CD4-positive, CD25-positive, alpha-beta regulatory T cell (primary cell): Measurements from ENCODE around the gene LIF. TPM values are rescaled to one million over a fixed set of nuclear protein-coding genes. Genes with fewer than 3 reads are reported as not detected.

ENCODE experiments used
- ATAC-seq, 2 donors: fragments of 150-1000 bp; cut with Tn5 transposase; one replicate each; pipeline ENCODE4 v1.10.0; 2021; ENCODE audit warnings: low read depth in 2 of 2, moderate number of reproducible peaks in 2 of 2, moderate library complexity in 1 of 2
- DNase-seq, 3 donors: peaks; one replicate each; pipeline versions ENCODE4 v3.0.0 to v3.0.0-alpha.2; 2012 to 2022; ENCODE audit warnings: mixed read lengths in 1 of 3
- H3K27ac ChIP-seq: one replicate; pipeline ENCODE4 v1.7.0; 2013; ENCODE audit warnings: mild to moderate bottlenecking, low read length; ENCODE audit not compliant: insufficient read depth, poor library complexity, severe bottlenecking
- H3K27me3 ChIP-seq: one replicate; pipeline ENCODE4 v1.7.0; 2013; ENCODE audit warnings: low read length; ENCODE audit not compliant: control insufficient read depth, insufficient read depth
- H3K36me3 ChIP-seq: one replicate; pipeline ENCODE4 v1.7.0; 2013; ENCODE audit warnings: mild to moderate bottlenecking, low read length, moderate library complexity; ENCODE audit not compliant: control insufficient read depth, insufficient read depth
- H3K4me1 ChIP-seq: 2 replicates; pipeline ENCODE4 v1.7.0; 2013; ENCODE audit warnings: mild to moderate bottlenecking, low read length; ENCODE audit not compliant: insufficient read depth, control insufficient read depth, poor library complexity, severe bottlenecking
- H3K4me3 ChIP-seq: one replicate; pipeline ENCODE4 v1.7.0; 2013; ENCODE audit warnings: low read depth, mild to moderate bottlenecking, low read length, moderate library complexity
- H3K9me3 ChIP-seq, 2 experiments: 1 replicate in 1 of 2; 2 replicates in 1 of 2; pipeline ENCODE4 v1.7.0; 2013; ENCODE audit warnings: low read length in 2 of 2, mild to moderate bottlenecking in 1 of 2, moderate library complexity in 1 of 2; ENCODE audit not compliant: control insufficient read depth in 2 of 2
- H3K27ac Mint-ChIP-seq, 3 donors: one replicate each; pipeline ENCODE4 v1.8.0; 2020 to 2022; ENCODE audit warnings: mild to moderate bottlenecking in 3 of 3, mixed read lengths in 3 of 3, moderate library complexity in 2 of 3
- H3K27me3 Mint-ChIP-seq: one replicate; pipeline ENCODE4 v1.8.0; 2022; ENCODE audit warnings: mild to moderate bottlenecking, mixed read lengths
- H3K36me3 Mint-ChIP-seq: one replicate; pipeline ENCODE4 v1.8.0; 2020; ENCODE audit warnings: mixed read lengths
- H3K4me1 Mint-ChIP-seq, 4 donors: one replicate each; pipeline ENCODE4 v1.8.0; 2020 to 2022; ENCODE audit warnings: mixed read lengths in 4 of 4, mild to moderate bottlenecking in 1 of 4
- H3K4me3 Mint-ChIP-seq, 4 donors: one replicate each; pipeline ENCODE4 v1.8.0; 2020 to 2022; ENCODE audit warnings: mild to moderate bottlenecking in 4 of 4, mixed read lengths in 4 of 4, moderate library complexity in 3 of 4
- H3K9me3 Mint-ChIP-seq, 7 donors: one replicate each; pipeline ENCODE4 v1.8.0; 2020 to 2022; ENCODE audit warnings: mixed read lengths in 7 of 7, mild to moderate bottlenecking in 3 of 7, moderate library complexity in 2 of 7
- polyA plus RNA-seq, 4 donors: library from polyadenylated mRNA; unstranded; fragments of 300-500 nt; fragmentation: Illumina TruSeq; gene quantifications; one replicate each; pipeline ENCODE4 v1.2.3, GENCODE V29; 2021
- total RNA-seq: library from RNA; stranded (reverse); gene quantifications from one replicate; pipeline ENCODE4 v1.2.3, GENCODE V29; 2022

LIF gene
- total and polyA plus RNA-seq, 5 donors from 2014 or later = 0.96 TPM; not detected in 4

DNA sequence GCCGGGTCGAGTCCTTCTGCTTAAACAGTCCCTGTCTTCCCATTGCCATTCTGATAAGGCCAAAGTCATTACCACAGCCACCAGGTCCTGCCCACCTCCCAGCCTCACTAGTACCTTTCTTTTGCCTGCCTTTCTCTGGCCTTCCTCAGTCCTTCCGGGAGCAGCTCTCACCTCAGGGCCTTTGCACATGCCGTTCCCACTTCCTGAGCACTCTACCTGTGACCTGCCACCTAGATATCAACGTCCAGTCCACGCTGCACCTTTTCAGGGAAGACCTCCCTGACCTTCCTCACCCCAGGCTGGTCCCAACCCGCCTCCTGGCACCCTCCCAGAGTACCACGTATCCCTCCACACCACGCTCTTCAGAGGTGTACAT lies 27.9 kb upstream of the LIF start:
- H3K4me3 Mint-ChIP-seq = peak overlapping the region in 1 of 4 donors; percentile 47
- H3K36me3 Mint-ChIP-seq = no peaks in the 10 kb centered on the region

DNA sequence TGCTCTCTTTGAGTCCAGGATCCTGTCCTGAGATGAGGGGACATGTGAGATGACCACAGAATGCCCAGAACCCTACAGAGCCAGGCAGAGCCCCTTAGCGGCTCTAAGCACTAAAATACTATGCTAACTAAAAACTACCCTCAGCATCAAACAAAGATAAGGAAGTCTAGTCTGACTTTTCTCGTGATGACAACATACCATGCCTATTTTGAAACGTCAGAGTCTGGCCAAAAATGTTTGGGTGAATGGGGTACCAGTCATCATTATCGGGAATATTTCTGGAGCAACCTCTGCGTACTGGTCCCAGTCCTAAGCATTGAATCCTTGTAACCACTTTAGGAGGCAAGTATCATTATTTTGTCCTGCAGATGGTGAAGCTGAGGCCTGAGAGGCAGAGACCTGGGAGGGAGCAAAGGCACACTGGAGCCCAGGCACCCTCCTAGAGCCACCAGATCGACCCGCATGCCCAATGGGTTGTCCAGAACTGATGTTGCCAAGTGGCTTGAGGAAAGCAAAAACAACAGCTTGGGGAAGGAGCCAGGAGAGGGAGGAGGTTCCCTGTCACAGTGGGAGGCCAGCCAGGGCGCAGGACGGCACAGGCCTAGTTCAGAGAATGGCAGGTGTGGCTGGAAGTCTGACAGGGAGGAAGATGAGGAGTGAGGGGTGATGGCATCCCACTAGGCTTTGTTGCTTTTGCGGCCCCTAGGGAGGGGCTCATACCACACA lies 27.3 kb upstream of the LIF start:
- peaks cover 5% of the 10 kb centered on the region for H3K36me3 ChIP-seq
- DNase-seq (no peak), ATAC-seq (no peak)
- H3K36me3 Mint-ChIP-seq = no peaks in the 10 kb centered on the region
- no peak overlapping the region for H3K4me3 ChIP-seq
- no peak overlapping the region for H3K27ac ChIP-seq
- H3K27me3 Mint-ChIP-seq = no peaks in the 10 kb centered on the region
- peaks cover 19% of the 10 kb centered on the region for H3K4me1 ChIP-seq
- peak overlapping the region in 2 of 4 donors; percentile 46 to 47 for H3K4me3 Mint-ChIP-seq
- H3K27me3 ChIP-seq = no peaks in the 10 kb centered on the region
- no peaks in the 10 kb centered on the region for H3K9me3 ChIP-seq
- peak overlapping the region in 2 of 3 donors; percentile 48 to 58 for H3K27ac Mint-ChIP-seq
- H3K4me1 Mint-ChIP-seq = peaks cover 2 to 46% (median 21%) of the 10 kb centered on the region in 4 donors
- no peaks in the 10 kb centered on the region for H3K9me3 Mint-ChIP-seq

More for the DNA sequence above, 27.9 kb upstream of the LIF start:
- Mint-ChIP-seq H3K27me3 (no peaks in the 10 kb centered on the region), H3K4me1 (peaks cover 0 to 48% (median 23%) of the 10 kb centered on the region in 4 donors), H3K27ac (peak overlapping the region; percentile 48 to 73 (median 65)), H3K9me3 (no peaks in the 10 kb centered on the region)
- ATAC-seq (no peak), DNase-seq (no peak)
- peaks cover 21% of the 10 kb centered on the region for H3K4me1 ChIP-seq
- H3K27ac ChIP-seq = no peak overlapping the region
- H3K4me3 ChIP-seq = no peak overlapping the region
- peaks cover 5% of the 10 kb centered on the region for H3K36me3 ChIP-seq
- H3K9me3 ChIP-seq = no peaks in the 10 kb centered on the region
- H3K27me3 ChIP-seq = no peaks in the 10 kb centered on the region

DNA sequence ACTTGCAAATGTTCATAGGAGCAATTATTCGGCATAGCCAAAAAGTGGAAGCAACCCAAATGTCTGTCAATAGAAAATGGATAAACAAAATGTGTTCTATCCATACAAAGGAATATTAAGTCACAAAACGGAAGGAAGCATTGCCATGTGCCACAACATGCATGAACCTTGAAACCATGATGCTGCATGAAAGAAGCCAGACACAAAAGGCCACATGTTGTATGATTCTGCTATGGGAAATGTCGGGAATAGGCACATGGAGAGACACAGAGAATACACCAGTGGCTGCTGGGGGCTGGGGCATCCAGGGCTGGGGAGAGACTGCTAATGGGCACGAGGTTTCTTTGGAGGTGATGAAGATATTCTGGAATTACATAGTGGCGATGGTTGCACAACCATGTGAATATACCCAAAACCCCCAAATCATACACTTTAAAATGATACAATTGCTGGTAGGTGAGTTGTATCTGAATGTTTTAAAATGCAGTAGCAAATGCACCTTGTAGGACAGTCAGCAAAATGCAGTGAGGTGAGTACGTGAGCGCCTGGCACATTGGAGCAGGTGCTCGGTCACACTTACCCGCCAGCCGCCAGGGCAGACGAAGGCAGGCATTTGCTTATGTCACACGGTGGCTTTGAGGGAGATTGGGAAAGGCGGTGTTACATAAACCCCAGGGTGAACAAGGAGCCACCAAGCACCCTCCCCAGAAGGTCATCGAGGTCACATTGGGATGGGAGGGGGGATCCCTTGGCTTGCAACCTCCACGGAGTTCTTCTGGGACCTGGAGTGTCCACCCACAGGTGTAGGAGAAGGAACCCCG lies 26.4 kb upstream of the LIF start:
- H3K9me3 ChIP-seq = no peaks in the 10 kb centered on the region
- Mint-ChIP-seq H3K4me3 (no peak overlapping the region), H3K36me3 (peaks cover 3% of the 10 kb centered on the region), H3K27ac (peak overlapping the region in 2 of 3 donors; percentile 52 to 58), H3K4me1 (peaks cover 8 to 49% (median 26%) of the 10 kb centered on the region in 4 donors), H3K27me3 (peaks cover 5% of the 10 kb centered on the region), H3K9me3 (no peaks in the 10 kb centered on the region)
- ATAC-seq = no peak
- no peak for DNase-seq
- no peaks in the 10 kb centered on the region for H3K27me3 ChIP-seq
- H3K36me3 ChIP-seq = peaks cover 5% of the 10 kb centered on the region
- H3K4me3 ChIP-seq = no peak overlapping the region
- H3K27ac ChIP-seq = no peak overlapping the region
- H3K4me1 ChIP-seq = peaks cover 22% of the 10 kb centered on the region

DNA sequence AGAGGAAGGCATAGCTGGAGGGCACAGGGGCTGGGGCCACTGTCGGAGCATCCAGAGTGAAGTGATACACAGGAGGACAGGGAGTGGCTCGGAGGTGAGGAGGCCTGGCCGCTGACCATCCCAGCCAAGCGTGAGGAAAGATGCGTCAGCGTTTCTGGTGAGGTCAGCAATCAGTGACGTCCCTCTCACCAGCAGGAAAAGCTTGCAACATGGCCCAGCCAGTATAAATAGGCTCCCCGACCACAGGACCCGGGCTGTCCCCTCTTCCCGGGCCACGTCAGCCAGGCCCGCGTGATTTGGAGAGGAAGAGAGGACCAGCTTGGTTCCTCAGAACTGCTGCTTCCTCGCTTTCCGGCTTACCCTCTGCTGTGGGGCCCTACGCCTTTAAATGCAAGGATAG lies 24.3 kb upstream of the LIF start:
- Mint-ChIP-seq H3K4me1 (peaks cover 8 to 52% (median 17%) of the 10 kb centered on the region in 4 donors), H3K4me3 (peak overlapping the region in 1 of 4 donors; percentile 65), H3K27ac (peak overlapping the region in 1 of 3 donors; percentile 77), H3K36me3 (peaks cover 3% of the 10 kb centered on the region), H3K27me3 (peaks cover 5% of the 10 kb centered on the region), H3K9me3 (no peaks in the 10 kb centered on the region)
- Histone ChIP-seq H3K4me1 (peaks cover 37% of the 10 kb centered on the region), H3K27me3 (no peaks in the 10 kb centered on the region), H3K4me3 (no peak overlapping the region), H3K27ac (no peak overlapping the region), H3K9me3 (no peaks in the 10 kb centered on the region), H3K36me3 (peaks cover 5% of the 10 kb centered on the region)
- DNase-seq (no peak), ATAC-seq (no peak)

DNA sequence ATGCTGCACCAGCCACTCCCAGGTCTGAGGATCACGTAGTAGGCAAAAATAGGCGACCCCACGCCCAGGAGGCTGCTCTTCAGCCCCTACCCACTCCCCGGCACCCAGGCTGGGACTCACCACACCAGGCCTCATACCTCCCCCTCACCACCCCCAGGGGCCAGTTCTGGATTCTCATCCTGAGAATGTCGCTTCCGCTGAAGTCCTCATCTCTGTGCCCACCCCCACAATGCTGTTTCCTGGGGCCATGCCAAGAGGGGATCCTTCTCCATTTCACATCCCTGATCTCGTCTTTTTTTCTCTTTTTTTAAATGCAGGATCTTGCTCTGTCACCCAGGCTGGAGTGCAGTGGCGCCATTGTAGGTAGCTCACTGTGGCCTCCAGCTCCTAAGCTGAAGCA lies 21.8 kb upstream of the LIF start:
- peaks cover 3% of the 10 kb centered on the region for H3K36me3 Mint-ChIP-seq
- peak overlapping the region; percentile 97 for H3K27ac ChIP-seq
- H3K4me1 ChIP-seq = peaks cover 44% of the 10 kb centered on the region

DNA sequence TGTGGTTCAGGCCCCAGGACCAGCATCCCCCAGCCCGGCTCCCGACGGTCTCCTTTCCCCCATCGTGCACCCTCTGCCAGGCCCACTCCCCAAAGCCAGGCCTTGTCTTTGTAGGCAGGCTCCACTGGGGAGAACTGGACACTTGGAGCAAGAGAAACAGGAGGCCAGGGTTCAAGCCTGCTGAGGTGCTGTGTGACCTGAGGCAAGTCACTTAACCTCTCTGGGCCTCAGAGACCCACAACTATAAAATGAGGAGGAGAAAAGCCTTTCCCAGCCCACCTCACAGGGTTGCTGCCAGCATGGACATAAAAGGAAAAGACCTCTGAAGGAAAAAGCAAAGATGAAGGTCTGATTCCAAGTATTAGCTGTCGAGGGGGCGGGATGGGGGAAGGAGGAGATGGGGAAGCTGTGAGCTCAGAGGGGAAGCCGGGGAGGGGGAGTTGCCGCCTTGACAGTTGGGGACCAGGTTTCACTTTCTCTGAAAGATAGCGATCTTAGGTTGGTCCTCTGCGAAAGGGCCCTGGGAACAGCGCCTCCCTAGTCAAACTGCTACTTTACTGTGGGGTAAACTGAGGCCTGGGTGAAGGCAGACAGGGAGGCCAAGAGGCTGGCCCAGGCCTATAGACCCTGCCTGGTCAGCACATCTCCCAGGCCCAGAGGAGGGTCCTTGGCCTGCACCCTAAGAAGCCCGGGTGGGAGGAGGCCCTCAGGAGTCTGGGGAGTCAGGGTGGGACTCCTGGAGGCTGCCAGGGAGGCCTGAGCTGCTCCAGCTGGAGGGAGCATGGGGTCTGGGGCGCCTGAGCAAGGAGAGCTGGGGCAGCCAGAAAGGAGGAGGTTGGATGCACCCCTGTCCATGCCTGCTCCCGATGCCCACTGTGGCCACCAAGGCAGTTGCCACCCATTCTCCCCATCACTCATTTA lies 21.1 kb upstream of the LIF start:
- peak overlapping the region; percentile 95 to 99 (median 99) for H3K27ac Mint-ChIP-seq
- Histone ChIP-seq H3K27me3 (no peaks in the 10 kb centered on the region), H3K4me3 (peak overlapping the region; percentile 60), H3K9me3 (no peaks in the 10 kb centered on the region), H3K27ac (peak overlapping the region; percentile 97), H3K36me3 (peaks cover 5% of the 10 kb centered on the region), H3K4me1 (peaks cover 51% of the 10 kb centered on the region)
- peak in 1 of 2 donors; percentile 10 for ATAC-seq
- peak; percentile 43 to 90 (median 48) for DNase-seq
- H3K27me3 Mint-ChIP-seq = peaks cover 5% of the 10 kb centered on the region
- peak overlapping the region; percentile 92 to 96 (median 96) for H3K4me3 Mint-ChIP-seq
- H3K4me1 Mint-ChIP-seq = peaks cover 8 to 53% (median 16%) of the 10 kb centered on the region in 4 donors
- peaks cover 8% of the 10 kb centered on the region for H3K36me3 Mint-ChIP-seq
- H3K9me3 Mint-ChIP-seq = no peaks in the 10 kb centered on the region

More for the DNA sequence above, 21.8 kb upstream of the LIF start:
- Mint-ChIP-seq H3K4me1 (peaks cover 8 to 47% (median 10%) of the 10 kb centered on the region in 4 donors), H3K9me3 (no peaks in the 10 kb centered on the region), H3K27ac (peak overlapping the region; percentile 95 to 99 (median 99)), H3K4me3 (peak overlapping the region; percentile 76 to 96 (median 92)), H3K27me3 (peaks cover 5% of the 10 kb centered on the region)
- no peaks in the 10 kb centered on the region for H3K9me3 ChIP-seq
- ATAC-seq (no peak), DNase-seq (no peak)
- no peaks in the 10 kb centered on the region for H3K27me3 ChIP-seq
- H3K4me3 ChIP-seq = no peak overlapping the region
- peaks cover 5% of the 10 kb centered on the region for H3K36me3 ChIP-seq
